GM18517 (cell line): Measurements from ENCODE around the gene TMED4.

Experiments used
- ATAC-seq: cut with Tn5 transposase; IDR thresholded peaks from one replicate; pipeline ENCODE4 v1.9.1; 2021; ENCODE audit warnings: mild to moderate bottlenecking, moderate library complexity; ENCODE audit not compliant: unreplicated experiment

The TMED4 gene

DNA sequence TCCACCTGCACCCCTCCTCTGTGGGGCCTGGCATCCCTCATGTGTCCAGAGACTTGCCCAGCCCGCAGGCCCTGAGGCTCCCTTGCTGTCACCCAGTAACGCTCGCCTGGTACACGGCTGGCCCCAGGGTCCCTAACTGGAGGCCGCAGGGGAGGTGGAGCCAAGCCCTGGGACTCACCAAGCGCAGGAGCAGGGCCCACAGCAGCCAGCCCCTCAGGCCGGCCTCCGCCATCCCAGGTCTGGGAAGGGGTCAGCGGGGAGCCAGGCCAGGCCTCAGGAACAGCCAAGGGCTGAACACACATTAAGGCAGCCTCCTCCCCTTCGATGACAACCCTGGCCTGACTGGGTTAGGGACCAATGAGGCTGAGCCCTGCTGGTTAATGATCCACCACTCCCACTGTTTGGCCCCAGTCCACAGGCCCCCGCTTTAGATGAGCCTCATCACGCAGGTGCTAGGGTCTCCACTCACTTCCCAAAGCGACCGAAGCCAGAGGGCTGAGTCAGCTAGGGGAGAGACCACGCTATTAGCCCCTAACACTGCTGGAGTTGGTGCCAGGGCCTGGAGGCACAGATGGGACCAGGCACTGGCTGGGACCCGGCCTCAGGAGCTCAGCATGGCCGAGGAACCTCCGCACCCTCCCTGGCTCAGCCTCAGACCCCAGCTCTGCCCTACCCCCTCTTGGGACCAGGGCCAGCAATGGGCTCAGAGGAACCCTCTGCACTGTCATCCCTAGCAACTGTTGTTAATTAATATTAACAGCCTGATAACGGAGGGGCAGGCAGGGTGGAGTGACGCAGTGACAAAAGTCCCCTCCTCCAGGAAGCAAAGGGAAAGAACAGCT lies 40.8 kb downstream of the TMED4 start, which contains the start of gene NPC1L1:
NPC1L1 (minus strand) TSS at position 303 of the 842 bp plus-strand sequence; CDS start at position 232, 71 bp downstream.
- ATAC-seq, result no peak

- no peak for ATAC-seq
Measured at GRCh38 chr7:44540592-44541027, 41.4 kb downstream of the TMED4 start.

DNA sequence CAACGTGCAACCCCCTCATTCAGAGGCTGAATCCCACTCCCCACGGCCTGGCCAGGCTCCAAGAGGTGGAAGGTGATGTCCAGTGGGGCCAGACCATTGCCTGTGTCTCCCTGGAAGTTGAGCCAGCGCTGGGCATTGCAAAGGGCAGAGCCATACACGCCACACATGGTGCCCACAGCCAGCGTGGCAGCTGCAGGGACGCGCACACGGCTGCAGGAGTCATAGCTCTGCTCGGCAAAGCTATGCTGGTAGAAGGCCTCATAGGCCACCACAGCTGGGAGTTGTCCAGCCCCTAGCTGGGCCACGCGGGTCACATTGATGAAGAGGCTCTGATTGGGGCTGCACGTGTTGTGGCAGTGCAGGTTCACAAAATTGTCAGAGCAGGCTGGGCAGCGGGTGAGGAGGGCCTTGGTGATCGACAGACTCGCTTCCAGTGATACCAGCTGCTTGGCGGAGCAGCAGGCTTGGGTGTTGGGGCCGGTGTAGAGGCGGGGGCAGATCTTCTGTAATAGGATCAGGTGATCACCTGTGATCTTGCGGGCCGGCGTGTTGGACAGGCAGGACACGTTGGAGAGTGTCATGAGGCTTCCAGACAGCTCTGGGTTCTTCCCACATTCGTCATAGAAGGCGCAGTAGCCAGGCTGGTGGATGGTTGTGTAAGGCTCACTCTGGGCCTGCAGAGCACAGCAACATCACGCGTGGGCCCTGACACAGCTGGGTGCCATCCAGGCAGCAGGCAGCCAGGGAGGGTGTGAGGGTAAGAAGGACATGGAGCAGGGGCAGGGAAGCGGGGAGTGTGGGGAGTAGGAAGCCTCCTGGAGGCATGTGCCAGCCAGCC lies 42.1 kb downstream of the TMED4 start:
- ATAC-seq, result no peak

DNA sequence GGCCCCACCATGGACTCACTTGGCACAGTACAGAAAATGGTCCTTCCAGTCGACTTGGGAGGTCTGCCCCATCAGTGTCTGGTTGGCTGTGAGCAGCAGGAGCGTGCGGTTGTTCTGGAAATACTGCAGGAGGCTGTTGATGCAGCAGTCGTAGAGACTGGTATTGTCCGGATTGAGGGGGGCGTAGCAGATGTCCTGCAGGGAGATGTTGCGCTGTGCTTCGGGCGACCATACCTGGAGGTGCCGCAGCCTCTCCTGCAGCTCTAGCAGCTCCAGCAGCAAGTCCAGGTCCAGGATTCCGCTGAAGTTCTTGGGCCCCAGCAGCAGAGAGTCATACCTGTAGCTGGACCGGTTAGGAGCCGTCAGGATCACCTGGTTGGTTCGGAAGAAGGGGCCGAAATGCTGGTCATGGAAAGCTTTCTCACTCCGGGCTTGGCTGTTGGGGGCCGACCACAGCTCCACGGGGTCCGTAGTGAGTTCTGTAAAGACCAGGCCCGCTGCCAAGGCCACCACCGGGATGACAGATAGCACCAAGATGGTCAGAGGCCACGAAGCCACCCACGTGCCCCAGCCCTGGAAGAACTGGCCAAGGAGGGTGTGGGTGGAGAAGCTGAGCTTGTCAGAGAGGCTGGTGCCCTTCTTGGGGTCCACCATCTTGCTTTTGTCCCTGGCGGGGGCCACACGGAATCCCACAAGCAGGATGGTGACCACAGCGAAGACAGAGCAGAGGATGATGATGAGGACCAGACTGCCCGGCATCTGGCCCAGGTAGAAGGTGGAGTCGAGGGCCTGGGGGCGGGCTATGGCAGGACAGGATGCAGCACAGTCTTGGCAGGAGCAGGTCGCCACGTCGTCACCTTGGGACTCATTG lies 43.0 kb downstream of the TMED4 start:
- ATAC-seq, result no peak

DNA sequence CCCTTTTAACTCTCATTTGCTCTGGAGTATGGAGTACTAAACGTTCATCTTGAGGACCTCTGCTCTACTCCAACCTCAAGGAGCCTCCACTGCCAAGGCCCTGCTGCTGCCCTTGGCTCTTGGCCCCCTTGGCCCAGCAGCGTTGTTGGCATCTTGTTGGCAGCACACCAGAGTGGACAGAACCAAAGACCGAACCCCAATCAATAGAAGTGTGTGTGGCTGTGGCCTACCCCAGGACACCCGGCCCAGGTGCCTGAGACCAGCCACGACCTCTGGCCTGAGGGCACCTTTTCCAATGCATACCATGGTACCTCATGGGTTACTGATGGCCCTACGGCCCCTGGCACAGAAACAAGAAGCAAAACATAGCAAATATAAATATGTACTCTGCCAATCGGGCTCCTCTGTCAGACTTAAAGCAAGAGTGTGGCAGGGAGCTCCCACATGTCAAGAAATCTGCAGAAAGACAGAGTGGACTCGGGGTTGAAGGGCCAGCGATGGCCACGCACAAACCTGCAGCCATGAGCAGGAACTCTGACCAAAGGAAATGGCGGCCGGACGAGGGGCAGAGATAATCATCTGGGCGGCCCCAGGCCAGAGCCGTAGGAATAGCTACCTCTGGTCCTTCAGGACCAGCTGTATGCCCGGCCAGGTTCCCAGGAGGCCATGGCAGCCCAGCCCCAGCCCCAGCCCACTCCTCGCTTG lies 43.8 kb downstream of the TMED4 start:
- ATAC-seq, result no peak

- no peak for ATAC-seq
Measured at GRCh38 chr7:44537442-44537841, 44.6 kb downstream of the TMED4 start.

GRCh38 chr7:44536090-44536489 lies 45.9 kb downstream of the TMED4 start:
- ATAC-seq, result no peak

- ATAC-seq, result no peak
Measured at GRCh38 chr7:44535348-44536064, 46.5 kb downstream of the TMED4 start.

- ATAC-seq, result no peak
Measured at GRCh38 chr7:44534501-44534900, 47.5 kb downstream of the TMED4 start.

GRCh38 chr7:44534087-44534486 lies 47.9 kb downstream of the TMED4 start:
- ATAC-seq, result no peak

DNA sequence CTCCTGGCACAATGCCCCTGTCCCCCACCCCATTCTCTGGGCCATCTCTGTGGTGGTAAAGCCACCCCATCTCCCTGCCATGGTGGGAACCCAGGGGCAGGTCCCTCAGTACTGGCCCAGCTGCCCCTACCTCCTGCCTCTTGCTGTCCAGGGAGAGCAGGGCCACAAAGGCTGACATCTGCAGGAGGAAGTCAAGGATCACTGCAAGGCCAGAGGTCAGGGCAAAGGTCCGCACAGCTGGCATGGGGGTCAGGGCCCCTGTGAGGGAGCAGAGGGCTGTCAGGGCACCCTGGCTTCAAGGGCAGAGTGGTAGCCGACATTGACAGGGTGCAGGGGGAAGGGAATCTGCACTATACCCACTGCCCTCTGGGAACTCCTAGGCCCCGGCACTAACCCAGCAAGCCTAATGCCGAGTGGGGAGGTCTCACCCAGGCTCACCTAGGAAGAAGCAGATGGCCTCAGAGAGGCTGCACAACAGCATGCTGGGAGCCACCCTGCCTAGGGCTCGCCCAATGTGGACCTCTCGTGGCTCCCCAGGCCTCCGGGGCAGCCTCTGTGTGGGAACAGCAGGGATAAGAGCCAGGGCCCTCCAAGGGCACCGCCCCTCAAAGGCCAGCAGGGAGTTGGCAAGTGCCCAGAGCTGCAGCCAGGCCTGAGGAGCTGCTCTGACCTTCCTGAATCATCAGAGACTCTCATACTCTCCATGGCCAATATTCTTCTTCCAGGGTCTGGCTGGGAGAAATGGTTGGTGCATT lies 48.6 kb downstream of the TMED4 start:
- ATAC-seq, result no peak

DNA sequence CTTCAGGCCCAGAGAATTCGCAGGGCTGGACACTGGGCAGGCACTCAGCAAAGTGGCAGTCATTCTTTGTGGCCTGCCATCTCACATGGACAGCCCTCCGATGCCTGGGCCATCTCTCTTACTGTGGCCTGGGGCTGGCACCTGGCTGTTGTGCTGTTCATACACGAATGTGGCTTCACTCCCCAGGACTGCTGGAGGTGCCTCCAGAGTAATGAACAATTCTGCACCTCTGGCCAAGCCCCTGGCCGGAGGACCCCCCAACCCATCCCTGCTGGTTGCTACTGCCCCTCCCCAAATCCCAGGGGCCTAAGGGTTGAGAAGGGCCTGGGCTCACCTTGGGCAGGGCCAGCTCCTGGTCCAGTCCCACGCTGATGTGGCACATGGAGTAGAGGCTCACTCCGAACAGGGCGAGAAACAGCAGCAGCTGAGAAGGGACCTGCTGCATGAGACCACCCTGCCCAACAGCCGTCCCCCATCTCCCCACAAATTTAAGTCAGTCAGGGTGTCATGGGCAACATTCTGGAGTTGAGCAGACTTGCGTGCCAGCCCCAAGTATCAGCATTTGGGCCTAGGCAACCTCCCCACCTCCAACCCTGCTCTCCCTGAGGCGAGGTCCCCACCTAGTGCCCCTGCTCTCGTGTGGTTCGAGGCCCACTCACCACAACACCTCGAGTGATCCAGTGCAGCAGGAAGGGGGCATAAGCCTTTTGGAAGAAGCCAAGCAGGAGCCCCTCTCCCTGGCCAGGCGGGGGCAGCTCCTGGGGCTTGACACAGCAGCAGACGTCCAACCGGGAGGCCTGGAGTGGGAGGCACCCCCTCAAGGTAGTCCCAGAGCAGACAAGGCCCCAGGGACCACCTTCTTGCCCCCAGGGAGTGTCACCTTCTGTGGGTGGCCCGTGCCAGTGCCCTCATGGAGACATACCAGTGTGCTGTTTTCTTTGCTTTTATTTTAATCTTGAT lies 50.3 kb downstream of the TMED4 start:
- ATAC-seq, result no peak

DNA sequence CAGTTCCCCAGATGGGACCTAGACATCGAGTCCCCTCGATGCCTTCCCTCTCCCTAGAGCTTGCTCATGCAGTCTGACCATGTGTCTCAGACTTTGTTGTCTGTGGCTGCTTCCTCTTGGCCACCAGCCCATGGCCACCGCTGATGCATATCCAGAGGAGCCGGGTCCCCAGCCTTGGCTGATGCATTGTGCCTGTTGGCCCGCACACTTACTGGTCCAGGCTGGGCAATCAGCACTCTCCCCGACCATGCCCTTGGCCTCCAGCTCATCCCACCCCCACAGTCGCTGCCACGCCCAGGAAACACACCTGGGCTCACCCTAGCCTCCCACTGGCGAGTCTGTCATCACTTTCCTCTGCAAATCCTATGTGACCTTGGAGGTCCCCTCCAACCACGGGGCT lies 51.0 kb downstream of the TMED4 start:
- ATAC-seq, result no peak
